Chondrocyte (in vitro differentiated cells): ENCODE results near the gene FREM1. TPM values are rescaled to one million over a fixed set of nuclear protein-coding genes. Genes with fewer than 3 reads are reported as not detected.

Experiments
- DNase-seq: peaks from one replicate; pipeline ENCODE4 v3.0.0; 2021; ENCODE audit warnings: mixed read lengths, low spot score
- H3K27ac Mint-ChIP-seq: one replicate; pipeline ENCODE4 v1.8.0; 2021; ENCODE audit warnings: mild to moderate bottlenecking, moderate library complexity, mixed read lengths; ENCODE audit not compliant: unreplicated experiment
- H3K27me3 Mint-ChIP-seq: 2 replicates; pipeline ENCODE4 v1.8.0; 2021; ENCODE audit warnings: low read depth, mixed read lengths
- H3K36me3 Mint-ChIP-seq: 2 replicates; pipeline ENCODE4 v1.8.0; 2021; ENCODE audit warnings: low read depth, mixed read lengths
- H3K4me1 Mint-ChIP-seq: 2 replicates; pipeline ENCODE4 v1.8.0; 2021; ENCODE audit warnings: low read depth, mild to moderate bottlenecking, mixed read lengths
- H3K4me3 Mint-ChIP-seq: one replicate; pipeline ENCODE4 v1.8.0; 2021; ENCODE audit warnings: mild to moderate bottlenecking, moderate library complexity, mixed read lengths; ENCODE audit not compliant: unreplicated experiment
- H3K9me3 Mint-ChIP-seq: 2 replicates; pipeline ENCODE4 v1.8.0; 2021; ENCODE audit warnings: low read depth, mixed read lengths
- total RNA-seq: library from RNA; stranded (reverse); gene quantifications from 3 replicates; pipeline ENCODE4 v1.2.1, GENCODE V29; 2021
- TF ChIP-seq, protein P1 (sequence below): fragments of 200-600 bp; sonication (generic); IDR thresholded peaks from 2 replicates; pipeline ENCODE4 v1.5.0; 2021; ENCODE audit warnings: antibody characterized with exemption, mild to moderate bottlenecking, moderate library complexity

FREM1 gene
- total RNA-seq, 1 donor from 2014 or later: 2.2 TPM

GRCh38 chr9:14945351-14945750 lies 35.1 kb upstream of the FREM1 start:
- Mint-ChIP-seq H3K9me3 (peaks cover 2% of the 10 kb centered on the region), H3K36me3 (no peaks in the 10 kb centered on the region), H3K27me3 (no peaks in the 10 kb centered on the region), H3K4me3 (no peak overlapping the region), H3K4me1 (no peaks in the 10 kb centered on the region), H3K27ac (no peak overlapping the region)
- DNase-seq: no peak
- TF ChIP-seq, protein P1, sequence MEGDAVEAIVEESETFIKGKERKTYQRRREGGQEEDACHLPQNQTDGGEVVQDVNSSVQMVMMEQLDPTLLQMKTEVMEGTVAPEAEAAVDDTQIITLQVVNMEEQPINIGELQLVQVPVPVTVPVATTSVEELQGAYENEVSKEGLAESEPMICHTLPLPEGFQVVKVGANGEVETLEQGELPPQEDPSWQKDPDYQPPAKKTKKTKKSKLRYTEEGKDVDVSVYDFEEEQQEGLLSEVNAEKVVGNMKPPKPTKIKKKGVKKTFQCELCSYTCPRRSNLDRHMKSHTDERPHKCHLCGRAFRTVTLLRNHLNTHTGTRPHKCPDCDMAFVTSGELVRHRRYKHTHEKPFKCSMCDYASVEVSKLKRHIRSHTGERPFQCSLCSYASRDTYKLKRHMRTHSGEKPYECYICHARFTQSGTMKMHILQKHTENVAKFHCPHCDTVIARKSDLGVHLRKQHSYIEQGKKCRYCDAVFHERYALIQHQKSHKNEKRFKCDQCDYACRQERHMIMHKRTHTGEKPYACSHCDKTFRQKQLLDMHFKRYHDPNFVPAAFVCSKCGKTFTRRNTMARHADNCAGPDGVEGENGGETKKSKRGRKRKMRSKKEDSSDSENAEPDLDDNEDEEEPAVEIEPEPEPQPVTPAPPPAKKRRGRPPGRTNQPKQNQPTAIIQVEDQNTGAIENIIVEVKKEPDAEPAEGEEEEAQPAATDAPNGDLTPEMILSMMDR: no peak

- TF ChIP-seq, protein P1: no peak
- Mint-ChIP-seq H3K9me3 (peaks cover 2% of the 10 kb centered on the region), H3K36me3 (no peaks in the 10 kb centered on the region), H3K4me3 (no peak overlapping the region), H3K27me3 (no peaks in the 10 kb centered on the region), H3K27ac (no peak overlapping the region), H3K4me1 (no peaks in the 10 kb centered on the region)
- DNase-seq: no peak
Observed at GRCh38 chr9:14941501-14942405, 31.5 kb upstream of the FREM1 start.

DNA sequence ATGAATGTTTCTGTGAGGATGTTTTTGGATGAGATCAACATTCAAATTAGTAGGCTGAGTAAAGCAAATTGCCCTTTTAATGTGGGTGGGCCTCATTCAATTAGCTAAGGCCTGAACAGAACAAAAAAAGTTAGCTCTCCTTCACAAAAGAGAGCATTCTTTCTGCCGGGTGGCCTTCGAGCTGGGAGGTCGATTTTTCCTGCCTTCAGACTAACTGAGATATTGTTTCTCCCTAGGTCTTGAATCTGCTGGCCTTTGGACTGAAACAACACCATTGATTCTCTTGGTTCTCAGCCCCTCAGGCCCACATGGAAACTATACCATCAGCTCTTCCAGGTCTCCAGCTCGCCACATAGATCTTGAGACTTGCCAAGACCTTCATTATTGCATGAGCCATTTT lies 29.1 kb upstream of the FREM1 start:
- no peak for DNase-seq
- Mint-ChIP-seq H3K27ac (no peak overlapping the region), H3K9me3 (no peaks in the 10 kb centered on the region), H3K4me1 (peaks cover 5% of the 10 kb centered on the region), H3K27me3 (no peaks in the 10 kb centered on the region), H3K4me3 (no peak overlapping the region), H3K36me3 (no peaks in the 10 kb centered on the region)
- TF ChIP-seq, protein P1: no peak

- TF ChIP-seq, protein P1: no peak
- H3K4me3 Mint-ChIP-seq: no peak overlapping the region
- no peaks in the 10 kb centered on the region for H3K27me3 Mint-ChIP-seq
- DNase-seq: no peak
- H3K27ac Mint-ChIP-seq: no peak overlapping the region
- H3K36me3 Mint-ChIP-seq: no peaks in the 10 kb centered on the region
- peaks cover 5% of the 10 kb centered on the region for H3K4me1 Mint-ChIP-seq
- H3K9me3 Mint-ChIP-seq: no peaks in the 10 kb centered on the region
Observed at GRCh38 chr9:14937216-14937615, 27.0 kb upstream of the FREM1 start.

DNA sequence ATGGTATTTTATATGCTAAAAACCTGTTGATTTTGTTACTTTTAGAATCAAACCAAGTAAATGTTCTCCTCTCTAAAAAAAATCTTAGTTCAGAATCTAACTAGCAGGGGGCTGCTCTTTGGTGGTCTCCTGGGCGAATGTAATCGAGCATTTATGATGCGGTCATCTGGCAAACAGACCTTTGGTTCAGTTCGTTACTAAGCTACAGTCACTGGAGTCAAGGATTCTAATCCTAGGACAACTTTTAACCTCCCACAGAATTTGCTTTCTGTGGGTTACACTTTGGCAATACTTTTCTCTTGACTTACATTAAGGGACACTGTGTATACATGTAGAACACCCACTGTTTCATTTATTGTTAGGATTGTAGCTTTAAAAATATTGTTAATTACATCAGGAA lies 26.3 kb upstream of the FREM1 start:
- no peak for DNase-seq
- H3K36me3 Mint-ChIP-seq: no peaks in the 10 kb centered on the region
- no peak overlapping the region for H3K27ac Mint-ChIP-seq
- H3K27me3 Mint-ChIP-seq: no peaks in the 10 kb centered on the region
- peaks cover 5% of the 10 kb centered on the region for H3K4me1 Mint-ChIP-seq
- no peaks in the 10 kb centered on the region for H3K9me3 Mint-ChIP-seq
- H3K4me3 Mint-ChIP-seq: no peak overlapping the region
- TF ChIP-seq, protein P1: no peak
